Kidney epithelial cell (primary cell): ENCODE measurements around the gene FAM186B. TPM values are rescaled to one million over a fixed set of nuclear protein-coding genes. Genes with fewer than 3 reads are reported as not detected.

ENCODE experiments used
- DNase-seq: peaks from one replicate; pipeline ENCODE4 v3.0.0-alpha.2; 2010; ENCODE audit warnings: low read depth
- H3K27me3 ChIP-seq: 2 replicates; pipeline ENCODE4 v1.6.0; 2011; ENCODE audit warnings: low read length; ENCODE audit not compliant: control insufficient read depth, insufficient read depth
- H3K36me3 ChIP-seq: 2 replicates; pipeline ENCODE4 v1.5.1; 2011; ENCODE audit warnings: low read length; ENCODE audit not compliant: control insufficient read depth, insufficient read depth
- H3K4me3 ChIP-seq: 2 replicates; pipeline ENCODE4 v1.5.1; 2011; ENCODE audit warnings: low read depth, mild to moderate bottlenecking, control low read depth, low read length
- total RNA-seq: library from RNA; depleted of rRNA; stranded (reverse); fragments of >200 nt; gene quantifications from 2 replicates; pipeline ENCODE4 v1.2.3, GENCODE V29; 2015
- TF ChIP-seq, protein P1 (sequence below): IDR thresholded peaks from 2 replicates; pipeline ENCODE4 v1.5.1; 2011; ENCODE audit warnings: mild to moderate bottlenecking, moderate library complexity, low read length, control low read depth, inconsistent platforms; ENCODE audit not compliant: insufficient read depth, poor library complexity, severe bottlenecking

FAM186B gene
- total RNA-seq, 1 donor from 2014 or later = 0.21 TPM

DNA sequence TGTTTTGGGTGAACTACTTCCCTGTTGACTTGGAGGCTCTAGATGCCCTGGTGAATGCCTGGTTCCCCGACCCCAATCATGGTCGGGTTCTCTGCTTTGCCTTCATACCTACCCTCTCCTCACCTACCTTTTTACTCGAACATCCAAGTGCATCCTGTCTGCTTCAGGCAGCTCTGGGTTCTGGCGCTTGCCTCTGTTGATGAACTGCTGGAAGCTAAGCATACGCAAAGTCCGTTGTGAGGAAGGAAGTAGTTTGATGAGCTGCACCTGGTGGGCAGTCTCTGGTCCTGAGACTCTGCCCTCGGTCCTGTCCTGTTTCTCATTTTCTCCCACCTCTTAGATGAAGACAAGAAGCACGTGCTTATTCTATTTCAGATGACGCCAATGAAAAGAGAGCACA, 53.0 kb downstream of the FAM186B start:
- DNase-seq = no peak
- TF ChIP-seq, protein P1, sequence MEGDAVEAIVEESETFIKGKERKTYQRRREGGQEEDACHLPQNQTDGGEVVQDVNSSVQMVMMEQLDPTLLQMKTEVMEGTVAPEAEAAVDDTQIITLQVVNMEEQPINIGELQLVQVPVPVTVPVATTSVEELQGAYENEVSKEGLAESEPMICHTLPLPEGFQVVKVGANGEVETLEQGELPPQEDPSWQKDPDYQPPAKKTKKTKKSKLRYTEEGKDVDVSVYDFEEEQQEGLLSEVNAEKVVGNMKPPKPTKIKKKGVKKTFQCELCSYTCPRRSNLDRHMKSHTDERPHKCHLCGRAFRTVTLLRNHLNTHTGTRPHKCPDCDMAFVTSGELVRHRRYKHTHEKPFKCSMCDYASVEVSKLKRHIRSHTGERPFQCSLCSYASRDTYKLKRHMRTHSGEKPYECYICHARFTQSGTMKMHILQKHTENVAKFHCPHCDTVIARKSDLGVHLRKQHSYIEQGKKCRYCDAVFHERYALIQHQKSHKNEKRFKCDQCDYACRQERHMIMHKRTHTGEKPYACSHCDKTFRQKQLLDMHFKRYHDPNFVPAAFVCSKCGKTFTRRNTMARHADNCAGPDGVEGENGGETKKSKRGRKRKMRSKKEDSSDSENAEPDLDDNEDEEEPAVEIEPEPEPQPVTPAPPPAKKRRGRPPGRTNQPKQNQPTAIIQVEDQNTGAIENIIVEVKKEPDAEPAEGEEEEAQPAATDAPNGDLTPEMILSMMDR = no peak
- peaks cover 38% of the 10 kb centered on the region for H3K27me3 ChIP-seq
- no peak overlapping the region for H3K4me3 ChIP-seq
- peaks cover 1% of the 10 kb centered on the region for H3K36me3 ChIP-seq

DNA sequence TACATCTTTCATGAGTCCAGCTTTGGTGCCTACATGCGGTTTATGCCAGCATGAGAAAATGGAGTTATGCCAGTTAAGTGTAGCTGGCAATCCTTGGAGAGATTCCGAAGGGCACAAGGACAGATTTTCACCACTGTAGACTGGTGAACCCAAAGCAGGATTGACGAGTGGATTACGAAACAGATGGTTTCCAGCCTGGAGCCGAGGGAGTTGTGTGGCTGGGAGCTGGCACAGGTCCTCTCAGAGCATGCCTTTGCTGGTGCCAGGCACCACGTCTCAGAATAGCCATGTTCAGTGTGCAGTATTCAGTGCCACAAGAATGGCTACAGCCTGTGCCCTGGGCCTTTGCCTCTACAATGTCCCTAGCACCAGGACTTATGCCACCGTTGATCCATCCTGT, 53.4 kb downstream of the FAM186B start:
- peaks cover 42% of the 10 kb centered on the region for H3K27me3 ChIP-seq
- no peak for DNase-seq
- TF ChIP-seq, protein P1 = no peak
- H3K4me3 ChIP-seq = no peak overlapping the region
- peaks cover 1% of the 10 kb centered on the region for H3K36me3 ChIP-seq

DNA sequence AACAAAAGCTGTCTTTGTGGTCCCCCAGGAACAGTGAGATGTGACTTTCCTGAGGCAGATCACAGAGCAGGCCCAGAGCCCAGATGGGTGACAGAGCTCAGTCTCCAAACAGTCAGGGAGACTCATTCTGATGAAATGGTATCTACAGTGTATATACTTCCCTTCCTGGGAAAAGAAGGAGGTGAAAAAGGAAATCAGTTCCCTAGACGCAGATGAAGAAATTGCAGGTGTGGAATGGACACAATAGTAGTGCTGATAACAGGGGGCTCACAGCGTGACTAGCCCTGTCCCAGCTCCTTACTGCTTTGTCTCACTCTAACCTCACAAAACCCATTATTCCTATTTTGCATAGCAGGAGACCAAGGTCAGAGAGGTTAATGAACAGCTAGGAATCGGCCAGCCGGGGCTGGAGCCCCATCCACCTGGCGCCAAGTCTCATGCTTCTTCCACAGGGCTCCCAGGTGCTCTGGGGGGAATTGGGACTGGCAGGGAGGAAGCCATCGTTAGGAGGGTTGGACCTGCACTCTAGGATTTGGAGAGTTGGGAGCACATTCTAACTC, 54.7 kb downstream of the FAM186B start:
- H3K27me3 ChIP-seq = peaks cover 50% of the 10 kb centered on the region
- no peak overlapping the region for H3K4me3 ChIP-seq
- no peak for DNase-seq
- H3K36me3 ChIP-seq = no peaks in the 10 kb centered on the region
- TF ChIP-seq, protein P1 = no peak

DNA sequence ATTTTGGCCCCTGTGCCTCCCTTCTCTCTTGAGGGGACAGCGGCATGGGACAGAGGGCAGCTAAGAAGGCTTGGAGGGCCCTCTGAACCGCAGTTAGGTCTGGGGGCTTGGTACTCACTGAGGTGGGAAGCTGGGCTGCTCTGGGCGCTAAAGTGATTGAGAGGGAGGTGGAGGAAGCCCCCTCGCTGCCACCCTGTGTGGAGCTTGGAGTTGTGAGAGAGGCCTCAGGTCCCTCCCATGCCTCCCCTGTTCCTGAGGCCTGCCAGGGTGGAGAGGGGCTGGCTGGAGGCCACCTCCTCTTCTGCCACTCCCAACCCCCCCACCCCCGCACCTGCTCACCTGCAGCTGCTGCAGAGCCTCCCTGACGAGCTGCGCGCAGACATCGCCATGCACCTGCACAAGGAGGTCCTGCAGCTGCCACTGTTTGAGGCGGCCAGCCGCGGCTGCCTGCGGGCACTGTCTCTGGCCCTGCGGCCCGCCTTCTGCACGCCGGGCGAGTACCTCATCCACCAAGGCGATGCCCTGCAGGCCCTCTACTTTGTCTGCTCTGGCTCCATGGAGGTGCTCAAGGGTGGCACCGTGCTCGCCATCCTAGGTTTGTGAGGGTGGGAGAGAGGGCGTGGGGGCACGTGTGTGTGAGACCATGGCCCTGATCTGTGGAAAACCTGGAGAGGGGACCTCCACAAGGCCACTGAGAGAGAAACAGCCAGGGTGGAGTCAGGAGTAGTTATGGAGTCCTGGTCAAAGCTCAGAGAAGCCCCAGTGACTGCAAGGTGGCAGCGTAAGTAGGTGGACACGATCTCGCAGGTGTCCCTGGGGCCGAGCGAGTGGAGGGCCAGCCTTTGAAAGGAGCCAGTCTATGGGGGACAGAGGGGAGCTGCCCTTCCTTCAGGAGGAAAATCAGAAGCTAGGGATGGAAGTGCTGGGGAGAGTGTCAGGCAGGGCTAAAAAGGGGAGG, 55.4 kb downstream of the FAM186B start:
- Histone ChIP-seq H3K27me3 (peaks cover 52% of the 10 kb centered on the region), H3K4me3 (no peak overlapping the region), H3K36me3 (no peaks in the 10 kb centered on the region)
- TF ChIP-seq, protein P1 = no peak
- no peak for DNase-seq

DNA sequence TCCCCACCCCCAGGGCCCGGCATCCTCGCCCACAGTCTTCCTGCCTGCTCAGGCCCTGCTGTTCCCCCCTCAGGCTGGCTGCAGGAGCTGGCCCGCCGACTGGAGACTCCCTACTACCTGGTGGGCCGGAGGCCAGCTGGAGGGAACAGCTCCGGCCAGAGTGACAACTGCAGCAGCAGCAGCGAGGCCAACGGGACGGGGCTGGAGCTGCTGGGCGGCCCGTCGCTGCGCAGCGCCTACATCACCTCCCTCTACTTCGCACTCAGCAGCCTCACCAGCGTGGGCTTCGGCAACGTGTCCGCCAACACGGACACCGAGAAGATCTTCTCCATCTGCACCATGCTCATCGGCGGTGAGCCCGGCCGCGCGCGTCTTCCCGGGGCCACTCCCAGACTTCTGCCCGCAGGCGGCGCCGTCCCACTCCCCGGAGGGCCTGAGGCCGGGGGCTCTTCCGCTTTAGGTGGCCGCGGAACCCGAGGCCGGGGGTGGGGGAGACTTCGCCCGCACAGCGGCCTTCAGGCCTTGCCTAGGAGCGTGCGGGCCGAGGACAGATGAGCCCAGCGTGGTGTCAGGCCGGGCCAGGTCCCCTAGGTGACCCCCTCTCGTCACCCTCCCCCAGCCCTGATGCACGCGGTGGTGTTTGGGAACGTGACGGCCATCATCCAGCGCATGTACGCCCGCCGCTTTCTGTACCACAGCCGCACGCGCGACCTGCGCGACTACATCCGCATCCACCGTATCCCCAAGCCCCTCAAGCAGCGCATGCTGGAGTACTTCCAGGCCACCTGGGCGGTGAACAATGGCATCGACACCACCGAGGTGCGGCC, 56.4 kb downstream of the FAM186B start:
- Histone ChIP-seq H3K27me3 (peaks cover 61% of the 10 kb centered on the region), H3K36me3 (no peaks in the 10 kb centered on the region), H3K4me3 (no peak overlapping the region)
- no peak for DNase-seq
- TF ChIP-seq, protein P1 = peak; percentile 45
